ENCODE data around the gene VASH1. TPM values are rescaled to one million over a fixed set of nuclear protein-coding genes. Genes with fewer than 3 reads are reported as not detected.
"Not testable (repeated sequence)": the region's sequence is repeated elsewhere in the genome, so short reads cannot be mapped to it uniquely, and the experiment has no call there.

The VASH1 gene
- total RNA-seq, 1 experiment from 2014 or later: 5.2 TPM

DNA sequence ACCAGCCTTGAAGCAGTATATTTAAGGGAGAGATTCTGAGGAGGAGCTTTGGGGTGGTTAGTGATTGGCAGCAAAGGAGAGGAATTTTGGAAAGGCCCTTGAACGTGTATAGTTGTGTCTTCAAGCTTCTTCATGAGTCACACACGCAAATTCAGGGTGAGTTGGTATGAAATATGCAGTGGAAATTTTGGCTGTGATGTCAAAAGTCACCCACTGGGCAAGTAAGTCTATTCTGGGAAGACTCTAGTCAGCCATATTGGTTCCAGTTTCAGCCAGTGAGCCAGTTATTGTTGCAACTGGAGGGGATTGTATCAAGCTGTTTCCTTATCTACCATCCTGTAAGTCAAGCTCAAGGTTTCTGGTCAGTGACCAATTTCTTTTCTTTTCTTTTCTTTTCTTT is 32.0 kb upstream of the VASH1 start:
- ChIA-PET POLR2A (no interaction called here), CTCF (interaction anchor here (1.6 kb wide), 1 partner anchor 19 kb away, joined by 6 read pairs; no protein-coding TSS in a partner anchor)
- no peak for TF ChIP-seq SIN3A (IDR thresholded peaks at IDR 0.05; ENCODE audit: borderline replicate concordance, insufficient read depth, low read depth, low read length)
- TF ChIP-seq, protein P1, sequence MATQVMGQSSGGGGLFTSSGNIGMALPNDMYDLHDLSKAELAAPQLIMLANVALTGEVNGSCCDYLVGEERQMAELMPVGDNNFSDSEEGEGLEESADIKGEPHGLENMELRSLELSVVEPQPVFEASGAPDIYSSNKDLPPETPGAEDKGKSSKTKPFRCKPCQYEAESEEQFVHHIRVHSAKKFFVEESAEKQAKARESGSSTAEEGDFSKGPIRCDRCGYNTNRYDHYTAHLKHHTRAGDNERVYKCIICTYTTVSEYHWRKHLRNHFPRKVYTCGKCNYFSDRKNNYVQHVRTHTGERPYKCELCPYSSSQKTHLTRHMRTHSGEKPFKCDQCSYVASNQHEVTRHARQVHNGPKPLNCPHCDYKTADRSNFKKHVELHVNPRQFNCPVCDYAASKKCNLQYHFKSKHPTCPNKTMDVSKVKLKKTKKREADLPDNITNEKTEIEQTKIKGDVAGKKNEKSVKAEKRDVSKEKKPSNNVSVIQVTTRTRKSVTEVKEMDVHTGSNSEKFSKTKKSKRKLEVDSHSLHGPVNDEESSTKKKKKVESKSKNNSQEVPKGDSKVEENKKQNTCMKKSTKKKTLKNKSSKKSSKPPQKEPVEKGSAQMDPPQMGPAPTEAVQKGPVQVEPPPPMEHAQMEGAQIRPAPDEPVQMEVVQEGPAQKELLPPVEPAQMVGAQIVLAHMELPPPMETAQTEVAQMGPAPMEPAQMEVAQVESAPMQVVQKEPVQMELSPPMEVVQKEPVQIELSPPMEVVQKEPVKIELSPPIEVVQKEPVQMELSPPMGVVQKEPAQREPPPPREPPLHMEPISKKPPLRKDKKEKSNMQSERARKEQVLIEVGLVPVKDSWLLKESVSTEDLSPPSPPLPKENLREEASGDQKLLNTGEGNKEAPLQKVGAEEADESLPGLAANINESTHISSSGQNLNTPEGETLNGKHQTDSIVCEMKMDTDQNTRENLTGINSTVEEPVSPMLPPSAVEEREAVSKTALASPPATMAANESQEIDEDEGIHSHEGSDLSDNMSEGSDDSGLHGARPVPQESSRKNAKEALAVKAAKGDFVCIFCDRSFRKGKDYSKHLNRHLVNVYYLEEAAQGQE (IDR thresholded peaks at IDR 0.05; ENCODE audit: insufficient read depth in 1 of 2, low read depth in 2 of 2, low read length in 1 of 2): no peak
- no peak for TF ChIP-seq POLR2AphosphoS5 (IDR thresholded peaks at IDR 0.05; ENCODE audit: low read depth, low read length)
- TF ChIP-seq, protein P2, sequence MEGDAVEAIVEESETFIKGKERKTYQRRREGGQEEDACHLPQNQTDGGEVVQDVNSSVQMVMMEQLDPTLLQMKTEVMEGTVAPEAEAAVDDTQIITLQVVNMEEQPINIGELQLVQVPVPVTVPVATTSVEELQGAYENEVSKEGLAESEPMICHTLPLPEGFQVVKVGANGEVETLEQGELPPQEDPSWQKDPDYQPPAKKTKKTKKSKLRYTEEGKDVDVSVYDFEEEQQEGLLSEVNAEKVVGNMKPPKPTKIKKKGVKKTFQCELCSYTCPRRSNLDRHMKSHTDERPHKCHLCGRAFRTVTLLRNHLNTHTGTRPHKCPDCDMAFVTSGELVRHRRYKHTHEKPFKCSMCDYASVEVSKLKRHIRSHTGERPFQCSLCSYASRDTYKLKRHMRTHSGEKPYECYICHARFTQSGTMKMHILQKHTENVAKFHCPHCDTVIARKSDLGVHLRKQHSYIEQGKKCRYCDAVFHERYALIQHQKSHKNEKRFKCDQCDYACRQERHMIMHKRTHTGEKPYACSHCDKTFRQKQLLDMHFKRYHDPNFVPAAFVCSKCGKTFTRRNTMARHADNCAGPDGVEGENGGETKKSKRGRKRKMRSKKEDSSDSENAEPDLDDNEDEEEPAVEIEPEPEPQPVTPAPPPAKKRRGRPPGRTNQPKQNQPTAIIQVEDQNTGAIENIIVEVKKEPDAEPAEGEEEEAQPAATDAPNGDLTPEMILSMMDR (IDR thresholded peaks at IDR 0.05): no peak
- TF ChIP-seq TCF7L2 (IDR thresholded peaks at IDR 0.05; ENCODE audit: low read depth, low read length): no peak
- Histone ChIP-seq H3K27me3 (ENCODE audit: control insufficient read depth, insufficient read depth, low read length) (no peaks in the 10 kb centered on the region; the same call in 1 of the 2 replicates), H3K27ac (ENCODE audit: low read length) (no peak overlapping the region), H3K4me1 (ENCODE audit: control insufficient read depth, insufficient read depth, low read length) (no peaks in the 10 kb centered on the region), H3K4me3 (ENCODE audit: low read depth in 2 of 2, low read length in 2 of 2) (no peak overlapping the region), H3K9me3 (ENCODE audit: control insufficient read depth, insufficient read depth, low read depth, low read length) (no peaks in the 10 kb centered on the region), H3K36me3 (ENCODE audit: control insufficient read depth, insufficient read depth, low read length) (no peaks in the 10 kb centered on the region)
- no peak for ATAC-seq
- in situ Hi-C loops (cut with HindIII; ENCODE audit: low pct_unique_long_range_greater_than_20kb, low sequenced_read_pairs) (no loop called here), intact Hi-C loops (cut with micrococcal nuclease; ENCODE audit: unreplicated experiment) (no loop called here)
- DNase-seq (ENCODE audit: low read depth, low spot score): no peak
- no TSS peak for BruUV-seq (replicated peaks)

DNA sequence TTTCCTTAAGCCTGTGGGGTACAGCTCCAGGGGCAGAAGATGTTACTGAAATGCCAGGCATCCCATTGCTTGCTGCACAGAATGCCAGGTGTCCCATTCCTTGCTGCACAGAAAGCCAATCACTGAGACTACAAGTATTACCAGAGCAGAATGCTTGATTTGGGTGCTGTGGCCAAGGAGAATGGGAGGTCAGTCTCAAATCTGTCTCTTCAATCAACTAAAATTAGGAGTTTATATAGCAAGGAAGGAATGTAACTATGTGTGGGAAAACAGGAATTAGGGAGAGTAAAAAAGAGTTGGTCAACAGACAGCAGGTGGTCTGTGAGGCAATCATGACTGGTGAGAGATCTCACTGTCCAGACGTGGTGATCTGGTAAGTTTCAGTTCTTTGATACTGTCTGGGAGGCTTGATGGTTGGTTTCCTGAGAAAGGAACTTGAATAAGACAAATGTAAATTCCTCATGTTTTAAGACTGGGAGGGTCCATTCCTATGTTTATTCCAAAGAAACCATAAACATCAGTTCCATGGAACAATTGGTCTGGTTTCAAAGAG is 31.2 kb upstream of the VASH1 start:
- intact Hi-C loops (cut with micrococcal nuclease; ENCODE audit: unreplicated experiment) (no loop called here), in situ Hi-C loops (cut with HindIII; ENCODE audit: low pct_unique_long_range_greater_than_20kb, low sequenced_read_pairs) (no loop called here)
- no peaks in the 10 kb centered on the region for H3K36me3 ChIP-seq (ENCODE audit: control insufficient read depth, insufficient read depth, low read length)
- H3K27ac ChIP-seq (ENCODE audit: low read length): no peak overlapping the region
- no peak for TF ChIP-seq POLR2AphosphoS5 (IDR thresholded peaks at IDR 0.05; ENCODE audit: low read depth, low read length)
- TF ChIP-seq, protein P2 (IDR thresholded peaks at IDR 0.05): no peak
- TF ChIP-seq SIN3A (IDR thresholded peaks at IDR 0.05; ENCODE audit: borderline replicate concordance, insufficient read depth, low read depth, low read length): no peak
- TF ChIP-seq TCF7L2 (IDR thresholded peaks at IDR 0.05; ENCODE audit: low read depth, low read length): no peak
- TF ChIP-seq, protein P1 (IDR thresholded peaks at IDR 0.05; ENCODE audit: insufficient read depth in 1 of 2, low read depth in 2 of 2, low read length in 1 of 2): no peak
- H3K4me3 ChIP-seq (ENCODE audit: low read depth in 2 of 2, low read length in 2 of 2): no peak overlapping the region
- no peaks in the 10 kb centered on the region; the same call in 1 of the 2 replicates for H3K27me3 ChIP-seq (ENCODE audit: control insufficient read depth, insufficient read depth, low read length)
- BruUV-seq (replicated peaks): no TSS peak
- POLR2A ChIA-PET: no interaction called here
- DNase-seq (ENCODE audit: low read depth, low spot score) (no peak), ATAC-seq (no peak)
- CTCF ChIA-PET: no interaction called here
- no peaks in the 10 kb centered on the region for H3K4me1 ChIP-seq (ENCODE audit: control insufficient read depth, insufficient read depth, low read length)
- H3K9me3 ChIP-seq (ENCODE audit: control insufficient read depth, insufficient read depth, low read depth, low read length): no peaks in the 10 kb centered on the region

DNA sequence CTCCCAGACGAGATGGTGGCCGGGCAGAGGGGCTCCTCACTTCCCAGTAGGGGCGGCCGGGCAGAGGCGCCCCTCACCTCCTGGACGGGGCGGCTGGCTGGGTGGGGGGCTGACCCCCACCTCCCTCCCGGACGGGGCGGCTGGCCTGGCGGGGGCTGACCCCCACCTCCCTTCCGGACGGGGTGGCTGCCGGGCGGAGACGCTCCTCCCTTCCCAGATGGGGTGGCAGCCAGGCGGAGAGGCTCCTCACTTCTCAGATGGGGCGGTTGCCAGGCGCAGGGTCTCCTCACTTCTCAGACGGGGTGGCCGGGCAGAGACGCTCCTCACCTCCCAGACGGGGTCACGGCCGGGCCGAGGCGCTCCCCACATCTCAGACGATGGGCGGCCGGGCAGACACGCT is 26.8 kb upstream of the VASH1 start:
- H3K4me1 ChIP-seq (ENCODE audit: control insufficient read depth, insufficient read depth, low read length); BruUV-seq (replicated peaks); ATAC-seq; H3K27me3 ChIP-seq (ENCODE audit: control insufficient read depth, insufficient read depth, low read length); intact Hi-C loops (cut with micrococcal nuclease; ENCODE audit: unreplicated experiment); POLR2A ChIA-PET; H3K4me3 ChIP-seq (ENCODE audit: low read depth in 2 of 2, low read length in 2 of 2); DNase-seq (ENCODE audit: low read depth, low spot score); H3K27ac ChIP-seq (ENCODE audit: low read length); H3K9me3 ChIP-seq (ENCODE audit: control insufficient read depth, insufficient read depth, low read depth, low read length); H3K36me3 ChIP-seq (ENCODE audit: control insufficient read depth, insufficient read depth, low read length); CTCF ChIA-PET; in situ Hi-C loops (cut with HindIII; ENCODE audit: low pct_unique_long_range_greater_than_20kb, low sequenced_read_pairs): not testable (repeated sequence)
